HCT116 (cell line): ENCODE measurements around the gene HELT. TPM values are rescaled to one million over a fixed set of nuclear protein-coding genes. Genes with fewer than 3 reads are reported as not detected.

Experiments
- ATAC-seq: fragments of 200-7000 bp; cut with Tn5 transposase; 2 replicates; pipeline ENCODE4 v1.9.1; 2020; ENCODE audit warnings: mild to moderate bottlenecking, moderate library complexity
- BruUV-seq: library from RNA; stranded (reverse); fragments of 400-500 nt; replicated peaks from 2 replicates; lab custom pipeline; 2021; lab: Mats Ljungman, UMichigan
- CTCF ChIA-PET: fragments of 300-600 bp; sonication (Branson Sonifier 250); formaldehyde crosslinking; loops from one replicate; lab custom pipeline; 2021; ENCODE audit warnings: antibody characterized with exemption; lab: Charles Lee
- POLR2A ChIA-PET: fragments of 300-600, 350-600 bp; sonication (Branson Sonifier 250); formaldehyde crosslinking; loops from one replicate; lab custom pipeline; 2021; ENCODE audit warnings: antibody characterized with exemption; lab: Charles Lee
- RAD21 ChIA-PET, 2 experiments: fragments of 300-600 bp; sonication (Branson Sonifier 250); formaldehyde crosslinking; loops; one replicate each; lab custom pipeline; 2023; ENCODE audit warnings: low total read pairs in 2 of 2; ENCODE audit not compliant: uncharacterized antibody in 2 of 2, unreplicated experiment in 2 of 2, low non-redundant PET in 1 of 2; lab: Charles Lee
- DNase-seq: peaks from one replicate; pipeline ENCODE4 v3.0.0-alpha.2; 2010; ENCODE audit warnings: low read depth, low spot score
- H2AFZ ChIP-seq: fragments of 200-600 bp; shearing (Covaris generic), sonication (generic); 2 replicates; pipeline ENCODE4 v1.6.1; 2017; ENCODE audit warnings: low read depth, mixed run types, mixed read lengths, antibody characterized with exemption, low read length; ENCODE audit not compliant: poor library complexity, severe bottlenecking
- H3K27ac ChIP-seq: 2 replicates; pipeline ENCODE4 v1.5.1; 2012; ENCODE audit warnings: low read depth, low read length
- H3K27me3 ChIP-seq: fragments of 200-600 bp; sonication (generic); 2 replicates; pipeline ENCODE4 v1.6.1; 2016; ENCODE audit warnings: mixed run types, low read length, mixed read lengths; ENCODE audit not compliant: insufficient read depth
- H3K36me3 ChIP-seq, 2 experiments: fragments of 200-500 bp in 1 of 2; fragments of 200-600 bp in 1 of 2; sonication (Bioruptor generic) in 1 of 2; sonication (generic) in 1 of 2; 2 replicates each; pipeline versions ENCODE4 v1.5.1 to v1.6.1; 2014 to 2016; ENCODE audit warnings: low read length in 2 of 2, inconsistent platforms in 1 of 2, mixed read lengths in 1 of 2, mixed run types in 1 of 2; ENCODE audit not compliant: insufficient read depth in 2 of 2, control insufficient read depth in 1 of 2
- H3K4me1 ChIP-seq, 2 experiments: fragments of 200-600 bp in 1 of 2; sonication (generic) in 1 of 2; 2 replicates each; pipeline versions ENCODE4 v1.5.1 to v1.6.1; 2012 to 2017; ENCODE audit warnings: low read length in 2 of 2, inconsistent platforms in 1 of 2, mild to moderate bottlenecking in 1 of 2, mixed read lengths in 1 of 2, mixed run types in 1 of 2, moderate library complexity in 1 of 2; ENCODE audit not compliant: insufficient read depth in 2 of 2, control insufficient read depth in 1 of 2
- H3K4me2 ChIP-seq: fragments of 200-600 bp; sonication (generic); 2 replicates; pipeline ENCODE4 v1.6.1; 2017; ENCODE audit warnings: mixed run types, low read length, mixed read lengths
- H3K4me3 ChIP-seq, 2 experiments: fragments of 200-600 bp in 1 of 2; sonication (generic) in 1 of 2; replicated peaks in 1 of 2; 2 replicates each; pipeline ENCODE4 v1.5.1; 2011 to 2016; ENCODE audit warnings: low read length in 2 of 2, control low read depth in 1 of 2, low read depth in 1 of 2, mild to moderate bottlenecking in 1 of 2, mixed read lengths in 1 of 2, mixed run types in 1 of 2
- H3K79me2 ChIP-seq: fragments of 200-600 bp; sonication (generic); 2 replicates; pipeline ENCODE4 v1.6.1; 2017; ENCODE audit warnings: mild to moderate bottlenecking, mixed run types, low read length, moderate library complexity, mixed read lengths; ENCODE audit not compliant: insufficient read depth
- H3K9ac ChIP-seq: fragments of 200-600 bp; sonication (generic); 2 replicates; pipeline ENCODE4 v1.6.1; 2016; ENCODE audit warnings: low read length, mixed read lengths
- H3K9me2 ChIP-seq: fragments of 200-600 bp; sonication (generic), shearing (Covaris generic); 2 replicates; pipeline ENCODE4 v1.6.1; 2017; ENCODE audit warnings: mixed run types, mild to moderate bottlenecking, moderate library complexity; ENCODE audit not compliant: insufficient read depth
- H3K9me3 ChIP-seq, 2 experiments: fragments of 200-500 bp in 1 of 2; fragments of 200-600 bp in 1 of 2; sonication (Bioruptor generic) in 1 of 2; sonication (generic) in 1 of 2; 2 replicates each; pipeline ENCODE4 v1.6.1; 2014 to 2017; ENCODE audit warnings: low read length in 2 of 2, mixed read lengths in 2 of 2, inconsistent platforms in 1 of 2, low read depth in 1 of 2, mild to moderate bottlenecking in 1 of 2, mixed run types in 1 of 2, moderate library complexity in 1 of 2; ENCODE audit not compliant: control insufficient read depth in 1 of 2, insufficient read depth in 1 of 2
- H4K20me1 ChIP-seq: fragments of 200-600 bp; sonication (generic), shearing (Covaris generic); 2 replicates; pipeline ENCODE4 v1.6.1; 2017; ENCODE audit warnings: mixed run types, mild to moderate bottlenecking, moderate library complexity; ENCODE audit not compliant: insufficient read depth
- CBX3 ChIP-seq: IDR thresholded peaks from 2 replicates; pipeline ENCODE4 v1.6.1; 2012; ENCODE audit warnings: low read depth
- CTCF ChIP-seq, 3 experiments: fragments of 200-600 bp in 1 of 3; sonication (generic) in 1 of 3; IDR thresholded peaks in 2 of 3; conservative IDR thresholded peaks in 1 of 3; 2 replicates each; pipeline ENCODE4 v1.5.1; 2012 to 2017; ENCODE audit warnings: low read depth in 2 of 3, low read length in 2 of 3, antibody characterized with exemption in 1 of 3, borderline replicate concordance in 1 of 3, control low read depth in 1 of 3, mild to moderate bottlenecking in 1 of 3, mixed read lengths in 1 of 3, mixed run types in 1 of 3, moderate library complexity in 1 of 3; ENCODE audit not compliant: insufficient read depth in 1 of 3
- EGR1 ChIP-seq: IDR thresholded peaks from 2 replicates; pipeline ENCODE4 v1.6.1; 2012; ENCODE audit warnings: low read depth
- EZH2phosphoT487 ChIP-seq: fragments of 200-600 bp; IDR thresholded peaks from 2 replicates; pipeline ENCODE4 v1.6.1; 2018; ENCODE audit warnings: antibody characterized with exemption, borderline replicate concordance
- MAX ChIP-seq: IDR thresholded peaks from 2 replicates; pipeline ENCODE4 v1.6.1; 2012
- POLR2AphosphoS5 ChIP-seq: IDR thresholded peaks from 2 replicates; pipeline ENCODE4 v1.6.1; 2011; ENCODE audit warnings: mild to moderate bottlenecking, low read depth, low read length, moderate library complexity
- ZNF274 ChIP-seq: fragments of 200-500 bp; sonication (Bioruptor generic); IDR thresholded peaks from 2 replicates; pipeline ENCODE4 v1.6.1; 2014; ENCODE audit warnings: mild to moderate bottlenecking, low read depth, low read length, inconsistent platforms
- intact Hi-C: fragments of 100-400 bp; cut with micrococcal nuclease; formaldehyde crosslinking; loops from 2 replicates; pipeline ENCODE4 v1.10.0; 2022
- total RNA-seq: library from RNA; stranded (reverse); gene quantifications from one replicate; pipeline ENCODE4 v1.2.1, GENCODE V29; 2021; ENCODE audit not compliant: unreplicated experiment
- TF ChIP-seq, protein P1 (sequence below): IDR thresholded peaks from 2 replicates; pipeline ENCODE4 v1.6.1; 2012

The HELT gene
- total RNA-seq, 1 experiment from 2014 or later, result not detected

DNA sequence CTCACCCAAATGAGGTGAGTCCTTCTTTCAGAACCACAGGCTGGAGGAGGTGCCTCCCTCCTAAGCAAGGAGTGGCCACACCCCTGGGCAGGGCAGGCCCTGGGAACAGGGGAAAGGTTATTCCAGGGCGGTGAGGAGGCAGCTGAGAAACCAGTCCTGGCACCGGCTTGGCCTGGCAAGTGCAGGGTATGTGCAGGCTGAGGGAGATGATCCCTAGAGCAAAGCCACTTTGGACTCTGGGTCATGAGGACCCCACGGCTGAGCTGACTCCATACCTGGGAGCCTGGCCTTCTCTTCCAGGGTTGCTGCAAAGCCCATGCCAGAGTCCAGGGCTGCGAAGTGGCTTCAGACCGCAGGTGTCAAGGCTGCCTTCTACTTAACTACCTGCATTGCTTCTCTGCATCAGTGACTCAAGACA is 49.5 kb upstream of the HELT start:
- H3K27me3 ChIP-seq, result no peaks in the 10 kb centered on the region
- intact Hi-C loops, result no loop called here
- H4K20me1 ChIP-seq, result no peaks in the 10 kb centered on the region
- BruUV-seq, result no TSS peak
- ChIA-PET CTCF (interaction anchor here (1.0 kb wide), 1 partner anchor 9 kb away, joined by 3 read pairs; no protein-coding TSS in a partner anchor), RAD21 (no interaction called here), POLR2A (no interaction called here)
- TF ChIP-seq EGR1, result no peak
- TF ChIP-seq MAX, result no peak
- TF ChIP-seq, protein P1, sequence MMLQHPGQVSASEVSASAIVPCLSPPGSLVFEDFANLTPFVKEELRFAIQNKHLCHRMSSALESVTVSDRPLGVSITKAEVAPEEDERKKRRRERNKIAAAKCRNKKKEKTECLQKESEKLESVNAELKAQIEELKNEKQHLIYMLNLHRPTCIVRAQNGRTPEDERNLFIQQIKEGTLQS, result no peak
- no peak for TF ChIP-seq ZNF274
- no peak for TF ChIP-seq CTCF (IDR thresholded peaks at IDR 0.05 in 2 of 3, conservative IDR thresholded peaks at IDR 0.05 in 1 of 3; ENCODE audit: borderline replicate concordance in 1 of 3, insufficient read depth in 1 of 3, low read depth in 2 of 3, low read length in 2 of 3)
- no peak for TF ChIP-seq CBX3
- TF ChIP-seq EZH2phosphoT487, result no peak
- no peak for TF ChIP-seq POLR2AphosphoS5
- H3K79me2 ChIP-seq, result no peaks in the 10 kb centered on the region
- H3K4me1 ChIP-seq, result peaks cover 9 to 12% of the 10 kb centered on the region in 2 experiments; a peak in 3 of 4 replicates
- no peak overlapping the region for H3K27ac ChIP-seq
- no peaks in the 10 kb centered on the region for H3K9me3 ChIP-seq
- H3K4me3 ChIP-seq, result no peak overlapping the region
- no peak overlapping the region for H3K9ac ChIP-seq
- ATAC-seq (peak; percentile 99), DNase-seq (no peak)
- peak overlapping the region; percentile 53 for H2AFZ ChIP-seq
- H3K4me2 ChIP-seq, result peak overlapping the region; percentile 20
- H3K9me2 ChIP-seq, result no peaks in the 10 kb centered on the region
- no peaks in the 10 kb centered on the region for H3K36me3 ChIP-seq
